KG1 (cell line): ENCODE data around the gene RFC5.
"Not testable (repeated sequence)": the region's sequence is repeated elsewhere in the genome, so short reads cannot be mapped to it uniquely, and the experiment has no call there.

ENCODE experiments used
- DNase-seq: peaks from one replicate; lab custom pipeline; 2025; lab: John Stamatoyannopoulos, UW

RFC5 gene

GRCh38 chr12:118015944-118016343, 559 bp upstream of the RFC5 start:
- no peak for DNase-seq

- DNase-seq, result no peak
These were observed 1.4 kb downstream of the RFC5 start for GRCh38 chr12:118017926-118018325.

- no peak for DNase-seq
These were observed 3.5 kb downstream of the RFC5 start for GRCh38 chr12:118020036-118020435.

- not testable (repeated sequence) for DNase-seq
These were observed 5.7 kb downstream of the RFC5 start for GRCh38 chr12:118022097-118022727.

GRCh38 chr12:118022728-118023109, 6.2 kb downstream of the RFC5 start:
- no peak for DNase-seq

GRCh38 chr12:118023301-118023860, 6.9 kb downstream of the RFC5 start:
- no peak for DNase-seq

GRCh38 chr12:118025168-118025567, 8.7 kb downstream of the RFC5 start:
- no peak for DNase-seq

- DNase-seq, result no peak
These were observed 12.7 kb downstream of the RFC5 start for GRCh38 chr12:118029166-118029565.

GRCh38 chr12:118032188-118032587, 15.7 kb downstream of the RFC5 start:
- DNase-seq, result no peak

GRCh38 chr12:118033323-118033722, 16.8 kb downstream of the RFC5 start:
- no peak for DNase-seq

GRCh38 chr12:118033902-118034301, 17.4 kb downstream of the RFC5 start:
- no peak for DNase-seq

- no peak for DNase-seq
These were observed 18.1 kb downstream of the RFC5 start for GRCh38 chr12:118034429-118035189.

GRCh38 chr12:118035190-118036041, 18.9 kb downstream of the RFC5 start:
- no peak for DNase-seq

GRCh38 chr12:118036672-118037411, 20.3 kb downstream of the RFC5 start:
- DNase-seq, result no peak

GRCh38 chr12:118038137-118038536, 21.6 kb downstream of the RFC5 start:
- DNase-seq, result no peak

GRCh38 chr12:118042091-118042490, 25.6 kb downstream of the RFC5 start:
- DNase-seq, result no peak

- no peak for DNase-seq
These were observed 27.6 kb downstream of the RFC5 start for GRCh38 chr12:118044075-118044474.

- DNase-seq, result no peak
These were observed 28.1 kb downstream of the RFC5 start for GRCh38 chr12:118044577-118044976.

- no peak for DNase-seq
These were observed 29.9 kb downstream of the RFC5 start for GRCh38 chr12:118046430-118046829.

- DNase-seq, result no peak
These were observed 34.7 kb downstream of the RFC5 start for GRCh38 chr12:118050972-118051910.
